Fibroblast of skin of left biceps (primary cell): ENCODE data around the gene DEDD2.

Source experiments
- DNase-seq, 2 experiments: peaks; one replicate each; pipeline ENCODE4 v3.0.0-alpha.2; 2013; ENCODE audit warnings: low read depth in 2 of 2

Gene DEDD2

DNA sequence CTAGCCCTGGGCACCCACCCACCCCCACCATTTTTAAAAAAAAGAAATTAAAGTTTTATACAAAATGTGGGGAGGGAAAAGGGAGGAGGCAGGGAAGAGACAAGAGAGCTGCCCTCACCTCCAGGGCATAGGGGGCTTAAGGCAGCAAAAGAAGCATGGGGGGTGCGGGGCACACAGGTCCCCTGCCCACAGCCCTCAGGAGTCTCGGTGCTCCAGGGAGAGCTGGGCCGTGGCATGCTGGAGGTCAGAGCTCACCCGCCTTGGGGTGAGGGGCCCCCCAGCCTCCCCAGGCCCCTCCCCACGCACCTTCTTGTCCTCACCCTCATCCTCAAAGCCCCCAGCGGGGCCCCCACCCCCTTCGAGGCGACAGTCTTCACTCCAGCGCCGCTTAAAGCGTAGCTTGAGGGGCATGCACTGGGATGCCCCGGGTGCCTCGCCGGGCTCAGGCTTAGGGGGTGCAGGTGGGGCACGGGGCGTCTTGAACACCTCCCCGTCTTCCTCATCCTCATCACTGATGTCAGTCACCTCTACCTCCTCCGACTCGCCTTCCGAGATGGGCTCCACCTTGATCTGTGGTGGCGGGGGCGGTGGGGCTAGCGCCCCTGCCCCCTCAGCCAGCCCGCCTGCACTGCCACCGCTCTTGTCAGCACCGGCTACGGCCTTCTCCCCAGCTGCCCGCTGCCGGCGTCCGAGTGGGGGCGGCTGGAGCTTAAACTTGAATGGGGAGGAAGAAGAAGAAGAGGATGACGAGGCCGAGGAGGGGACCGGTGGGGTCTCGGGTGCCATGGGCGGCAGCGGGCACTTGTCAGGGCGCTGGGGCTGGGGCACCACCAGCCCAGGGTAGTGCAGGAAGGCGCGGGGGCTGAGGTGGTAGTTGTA is 31.0 kb upstream of the DEDD2 start:
- no peak for DNase-seq

DNA sequence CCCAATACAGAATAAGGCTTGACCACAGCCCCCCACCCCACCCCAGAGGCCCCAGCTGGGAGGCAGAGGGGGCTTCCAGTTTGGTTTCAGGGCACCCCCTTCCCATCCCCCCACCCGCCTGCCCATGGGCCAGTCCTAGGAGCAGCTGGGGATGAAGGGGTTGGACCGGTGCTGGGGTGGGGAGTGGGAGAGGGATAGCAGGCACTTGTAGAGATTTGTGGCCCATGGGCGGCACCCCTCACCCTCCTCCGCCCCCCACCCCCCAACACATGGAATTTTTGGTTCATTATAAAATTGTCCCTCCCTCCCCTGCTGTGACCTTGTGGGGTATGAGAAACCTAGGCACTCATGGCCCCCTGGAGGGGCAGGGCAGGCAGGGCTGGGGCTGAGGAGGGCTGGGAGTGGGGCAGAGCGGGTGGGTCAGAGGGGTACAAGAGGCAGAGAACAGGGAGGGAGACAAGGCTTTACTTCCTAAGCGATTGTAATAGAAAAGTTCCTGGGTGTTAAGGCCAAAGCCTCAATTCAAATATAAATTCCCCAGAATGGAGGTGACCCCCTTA is 30.2 kb upstream of the DEDD2 start:
- DNase-seq = no peak

DNA sequence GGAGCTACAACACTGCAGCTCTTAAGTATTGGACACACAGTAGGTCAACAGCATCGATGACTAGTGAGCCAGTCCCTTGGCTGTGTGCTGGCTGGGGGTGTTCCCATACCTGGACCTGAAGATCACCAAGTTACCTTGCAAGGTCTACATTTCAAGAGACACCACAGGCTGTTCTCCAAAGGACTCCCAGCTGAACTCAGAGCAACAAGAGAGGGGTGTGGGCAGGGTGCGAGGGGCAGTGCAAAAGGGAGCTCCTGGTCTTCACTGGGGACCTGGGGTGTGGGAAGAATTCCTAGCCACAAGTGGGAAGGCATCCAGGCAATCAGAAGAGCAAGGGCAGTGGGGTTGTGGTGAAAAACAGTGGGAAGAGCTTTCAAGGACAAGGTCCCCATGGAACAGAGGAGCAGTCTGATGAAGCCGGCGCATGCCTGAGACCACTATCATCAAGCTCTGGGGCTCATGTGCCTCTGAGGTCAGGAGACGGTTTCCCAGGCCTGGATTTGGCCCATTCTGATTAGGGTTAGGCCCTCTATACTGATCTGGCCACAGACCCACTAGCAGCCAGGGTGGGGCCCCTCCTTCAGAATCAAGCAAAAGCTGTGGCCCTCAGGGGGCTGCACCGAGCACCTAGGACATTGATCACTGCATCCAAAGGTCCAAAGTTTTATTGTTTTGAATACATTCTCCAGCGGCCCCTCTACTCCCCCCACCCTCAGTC is 29.6 kb upstream of the DEDD2 start:
- no peak for DNase-seq

GRCh38 chr19:42246143-42246921 is 28.9 kb upstream of the DEDD2 start:
- DNase-seq = peak in 1 of 2 experiments; percentile 50

DNA sequence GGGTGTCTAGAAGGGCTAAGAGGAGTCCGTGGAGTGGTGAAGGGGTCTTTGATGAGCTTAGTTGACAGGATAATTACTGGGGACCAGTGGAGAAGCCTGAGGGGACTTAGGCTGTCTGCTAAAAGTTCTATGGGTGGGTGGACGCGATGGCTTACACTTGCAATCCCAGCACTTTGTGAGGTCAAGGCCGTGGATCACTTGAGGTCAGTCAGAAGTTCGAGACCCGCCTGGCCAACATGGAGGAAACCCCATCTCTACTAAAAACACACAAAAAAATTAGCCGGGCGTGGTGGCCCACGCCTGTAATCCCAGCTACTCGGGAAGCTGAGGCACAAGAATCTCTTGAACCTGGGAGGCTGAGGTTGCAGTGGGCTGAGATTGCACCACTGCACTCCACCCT is 27.8 kb upstream of the DEDD2 start:
- DNase-seq = no peak

DNA sequence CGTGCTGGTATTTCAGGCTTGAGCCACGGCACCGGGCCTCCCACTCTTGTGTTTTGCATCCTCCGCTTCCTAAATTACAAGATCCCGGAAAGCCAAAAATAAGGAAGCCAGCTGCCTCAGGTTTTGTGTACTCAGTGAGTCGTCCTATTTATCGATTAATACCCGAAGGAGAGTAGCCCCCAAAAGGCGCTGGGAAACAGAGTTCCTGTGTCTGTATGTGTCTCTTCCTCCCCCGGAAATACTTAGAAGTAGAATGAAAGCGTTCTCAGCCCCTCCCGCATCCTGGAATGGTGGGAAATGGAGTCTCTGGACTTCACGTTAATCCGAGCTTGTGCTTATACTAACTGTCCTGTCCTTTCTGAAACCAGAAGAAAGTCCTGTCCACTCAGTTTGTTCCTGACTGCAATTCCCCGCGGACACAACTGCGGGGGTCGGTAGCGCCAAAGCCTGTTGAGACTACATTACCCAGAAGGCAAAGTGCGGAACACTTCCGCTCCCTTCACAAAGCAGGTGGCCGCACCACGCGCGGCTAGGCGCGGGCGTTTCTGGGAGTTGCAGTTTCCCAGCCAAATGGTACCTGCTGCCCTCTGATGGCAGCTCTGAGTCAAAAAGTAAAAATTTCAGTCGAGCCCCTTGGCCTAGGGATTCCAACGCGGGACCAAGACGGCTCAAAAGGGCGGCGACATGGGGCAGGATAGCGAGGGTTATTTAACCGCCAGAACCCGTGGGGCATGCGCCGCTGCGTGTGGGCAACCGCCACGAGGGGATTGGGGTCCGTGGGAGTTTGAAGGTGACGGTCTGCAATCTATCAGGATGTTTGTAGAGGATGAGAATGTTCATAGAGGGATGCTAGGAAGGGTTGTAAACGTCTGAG is 27.1 kb upstream of the DEDD2 start:
- DNase-seq = peak; percentile 73 to 74

DNA sequence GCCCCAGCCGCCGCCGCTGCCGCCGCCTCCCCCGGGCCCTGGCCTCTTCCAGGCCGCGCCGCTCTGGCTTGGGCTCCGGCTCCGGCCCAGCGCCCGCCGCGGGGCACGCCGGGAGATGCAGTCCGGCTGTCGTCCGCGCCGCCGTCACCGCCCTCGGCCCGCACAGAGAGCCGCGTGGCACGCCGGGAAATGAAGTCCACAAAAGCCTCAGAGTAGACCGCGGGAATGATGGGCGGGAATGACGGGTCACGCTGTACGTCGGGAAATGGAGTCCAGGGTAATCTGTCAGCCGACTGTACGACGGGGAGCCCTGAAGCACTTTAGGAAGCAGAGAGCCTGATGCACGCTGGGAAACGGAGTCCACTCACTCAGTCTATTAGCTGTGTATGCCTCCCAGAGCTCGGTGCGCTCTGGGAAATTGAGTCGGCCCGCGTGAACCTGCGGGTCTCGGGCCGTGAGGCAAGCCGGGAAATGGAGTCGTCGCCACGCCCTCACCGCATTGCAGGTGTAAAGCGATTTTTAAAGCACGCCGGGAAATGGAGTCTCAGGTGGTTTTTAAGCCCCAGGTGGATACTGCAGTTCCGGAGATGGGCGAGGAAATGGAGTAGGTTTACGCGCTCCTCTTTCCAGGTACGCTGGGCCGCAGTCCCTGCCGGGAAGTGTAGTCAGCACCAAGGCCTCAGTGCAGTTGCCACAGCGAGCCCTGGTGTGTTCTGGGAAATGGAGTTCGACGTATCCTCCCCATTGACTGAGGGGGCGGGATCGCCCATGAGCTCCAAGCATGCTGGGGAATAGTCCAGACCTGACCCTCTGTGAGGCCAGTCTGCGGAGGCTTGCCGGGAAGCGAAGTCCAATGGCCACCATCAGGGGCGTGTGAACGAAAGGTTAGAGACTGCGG is 25.3 kb upstream of the DEDD2 start, which contains the start of gene GSK3A:
Gene GSK3A, minus strand, starts transcription at position 91 of the 898 bp plus-strand sequence. CDS start 137 bp downstream, outside the sequence.
- peak; percentile 97 to 98 for DNase-seq

DNA sequence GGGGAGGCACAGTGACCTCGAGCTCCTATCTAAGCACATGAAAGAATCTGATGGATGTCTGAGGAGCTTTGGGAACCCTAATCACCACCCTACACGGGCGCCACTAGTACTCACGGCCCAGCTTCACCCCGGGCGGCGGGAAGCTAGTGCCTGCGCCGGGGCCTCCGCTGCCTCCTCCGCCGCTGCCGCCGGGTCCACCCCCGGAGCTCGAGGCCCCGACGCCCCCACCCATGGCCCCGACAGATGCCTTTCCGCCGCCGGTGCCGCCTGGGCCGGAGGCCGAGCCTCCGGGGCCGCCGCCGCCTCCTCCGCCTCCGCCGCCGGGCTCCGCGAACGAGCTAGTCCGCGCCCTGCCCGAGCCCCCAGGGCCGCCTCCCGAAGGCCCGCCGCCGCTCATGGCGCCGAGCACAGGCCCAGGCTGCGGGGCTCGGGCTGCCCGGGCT is 24.6 kb upstream of the DEDD2 start:
- no peak for DNase-seq

GRCh38 chr19:42241279-42241678 is 23.8 kb upstream of the DEDD2 start:
- DNase-seq = no peak

DNA sequence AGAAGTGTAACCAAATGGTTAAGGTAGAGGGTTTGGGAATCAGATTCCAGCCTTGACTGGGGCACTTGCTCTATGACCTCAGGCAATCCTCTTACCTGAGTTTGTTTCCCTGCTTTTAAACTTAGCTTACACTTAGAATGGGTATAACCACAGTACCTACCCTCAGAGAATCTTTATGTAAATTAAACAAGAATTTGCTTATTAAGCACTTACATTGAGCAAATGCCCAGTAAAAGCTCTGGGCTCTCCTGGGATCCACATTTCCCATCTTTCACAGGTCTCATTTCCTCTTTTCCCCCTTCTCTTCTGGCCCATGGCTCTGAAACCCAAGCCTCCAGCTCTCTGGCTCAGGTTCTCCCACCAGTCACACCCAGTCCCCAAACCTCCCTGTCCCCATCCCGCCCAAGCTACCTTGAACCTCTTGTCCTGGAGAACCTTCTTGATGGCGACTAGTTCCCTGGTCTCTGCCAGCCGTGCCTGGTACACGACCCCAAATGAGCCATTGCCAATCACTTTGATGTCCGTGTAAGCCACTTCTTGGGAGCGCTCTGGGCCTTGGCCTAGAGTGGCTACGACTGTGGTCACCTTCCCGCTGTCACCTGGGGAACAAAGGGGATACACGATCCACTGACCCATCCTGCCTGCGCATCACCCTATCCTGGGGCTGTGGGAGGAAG is 22.2 kb upstream of the DEDD2 start:
- no peak for DNase-seq

- no peak for DNase-seq
These were observed 17.7 kb upstream of the DEDD2 start for GRCh38 chr19:42235181-42235580.

DNA sequence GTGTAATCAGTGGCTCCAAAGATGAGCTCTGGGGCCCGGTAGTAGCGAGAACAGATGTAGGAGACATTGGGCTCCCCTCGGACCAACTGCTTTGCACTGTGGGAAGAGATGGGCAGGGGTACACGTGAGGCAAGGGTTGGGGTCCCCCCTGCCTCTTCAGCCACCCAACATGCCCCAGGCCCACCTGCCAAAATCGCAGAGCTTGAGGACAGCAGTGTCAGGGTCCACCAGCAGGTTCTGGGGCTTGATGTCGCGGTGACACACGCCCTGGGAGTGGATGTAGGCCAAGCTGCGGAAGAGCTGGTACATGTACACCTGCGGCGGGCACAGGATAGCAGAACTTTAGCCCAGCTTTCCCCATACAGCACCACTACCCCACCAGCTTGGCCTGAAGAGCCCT is 16.9 kb upstream of the DEDD2 start:
- no peak for DNase-seq

- DNase-seq = no peak
These were observed 16.3 kb upstream of the DEDD2 start for GRCh38 chr19:42233678-42234292.

- no peak for DNase-seq
These were observed 15.6 kb upstream of the DEDD2 start for GRCh38 chr19:42233106-42233505.

DNA sequence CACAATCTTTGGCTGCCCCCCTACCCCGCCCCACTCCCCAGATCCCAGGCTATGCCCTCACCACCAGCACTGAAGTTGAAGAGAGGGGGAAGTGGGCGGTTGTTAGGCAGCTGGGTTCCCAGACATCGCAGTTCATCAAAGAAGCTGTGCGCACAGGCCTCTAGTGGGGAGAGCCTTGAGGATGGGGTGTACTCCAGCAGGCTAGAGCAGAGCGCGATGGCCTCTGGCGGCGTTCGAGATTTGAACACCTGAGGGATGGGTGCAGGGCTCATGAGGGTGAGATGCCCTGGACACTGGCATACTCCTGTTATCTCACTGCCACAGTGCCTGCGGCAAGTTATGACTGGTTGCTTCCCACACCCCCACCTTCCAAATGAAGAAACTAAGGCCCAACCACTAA is 15.0 kb upstream of the DEDD2 start:
- no peak for DNase-seq

DNA sequence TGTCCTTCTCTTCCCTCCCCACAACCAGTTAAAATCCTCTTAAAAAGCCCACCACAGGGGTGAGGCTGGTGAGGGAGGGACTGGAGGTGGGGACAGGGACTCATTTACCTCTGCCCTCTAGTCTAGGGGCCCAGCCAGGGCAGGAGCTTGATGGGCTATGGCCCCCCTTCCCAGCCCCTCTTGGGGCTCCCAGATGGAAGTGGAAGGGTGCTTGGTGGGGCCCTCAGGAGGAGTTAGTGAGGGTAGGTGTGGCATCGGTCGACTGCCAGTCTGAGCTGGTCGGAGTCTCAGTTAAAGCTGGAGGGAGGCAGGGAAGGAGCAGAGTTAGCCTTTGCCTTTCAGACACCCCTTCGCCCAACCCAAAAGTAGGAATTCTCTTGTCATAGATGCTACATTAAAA is 13.1 kb upstream of the DEDD2 start:
- no peak for DNase-seq

GRCh38 chr19:42229855-42230351 is 12.4 kb upstream of the DEDD2 start:
- DNase-seq = no peak

DNA sequence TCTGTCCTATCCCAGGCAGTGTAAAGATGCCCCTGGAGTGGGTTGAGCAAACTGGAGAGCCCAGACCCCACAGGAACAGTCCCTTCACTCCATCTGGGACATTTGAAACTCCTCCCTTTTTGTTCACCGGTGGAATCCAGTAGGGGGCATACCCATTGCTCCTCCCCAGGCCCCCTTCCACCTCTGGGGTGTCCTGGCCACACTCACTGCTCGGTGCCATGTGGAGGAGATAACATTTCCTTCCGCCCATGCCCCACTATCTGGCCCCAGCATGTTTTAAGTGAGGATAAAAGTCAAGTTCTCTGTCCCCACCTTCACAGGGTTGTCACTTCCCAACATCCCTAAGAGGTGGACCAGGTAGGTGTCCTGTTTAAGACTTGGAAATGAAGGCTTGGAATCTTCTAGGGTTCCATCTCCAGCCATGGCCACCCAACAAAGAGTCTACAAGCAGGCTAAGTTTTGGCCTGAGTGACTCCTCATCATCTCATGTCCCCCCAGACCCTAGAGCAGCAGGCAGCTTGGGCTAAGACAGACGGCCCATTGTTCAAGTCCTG is 11.9 kb upstream of the DEDD2 start:
- DNase-seq = no peak
